Measurements from ENCODE around the gene ZNF266.

Gene ZNF266

DNA sequence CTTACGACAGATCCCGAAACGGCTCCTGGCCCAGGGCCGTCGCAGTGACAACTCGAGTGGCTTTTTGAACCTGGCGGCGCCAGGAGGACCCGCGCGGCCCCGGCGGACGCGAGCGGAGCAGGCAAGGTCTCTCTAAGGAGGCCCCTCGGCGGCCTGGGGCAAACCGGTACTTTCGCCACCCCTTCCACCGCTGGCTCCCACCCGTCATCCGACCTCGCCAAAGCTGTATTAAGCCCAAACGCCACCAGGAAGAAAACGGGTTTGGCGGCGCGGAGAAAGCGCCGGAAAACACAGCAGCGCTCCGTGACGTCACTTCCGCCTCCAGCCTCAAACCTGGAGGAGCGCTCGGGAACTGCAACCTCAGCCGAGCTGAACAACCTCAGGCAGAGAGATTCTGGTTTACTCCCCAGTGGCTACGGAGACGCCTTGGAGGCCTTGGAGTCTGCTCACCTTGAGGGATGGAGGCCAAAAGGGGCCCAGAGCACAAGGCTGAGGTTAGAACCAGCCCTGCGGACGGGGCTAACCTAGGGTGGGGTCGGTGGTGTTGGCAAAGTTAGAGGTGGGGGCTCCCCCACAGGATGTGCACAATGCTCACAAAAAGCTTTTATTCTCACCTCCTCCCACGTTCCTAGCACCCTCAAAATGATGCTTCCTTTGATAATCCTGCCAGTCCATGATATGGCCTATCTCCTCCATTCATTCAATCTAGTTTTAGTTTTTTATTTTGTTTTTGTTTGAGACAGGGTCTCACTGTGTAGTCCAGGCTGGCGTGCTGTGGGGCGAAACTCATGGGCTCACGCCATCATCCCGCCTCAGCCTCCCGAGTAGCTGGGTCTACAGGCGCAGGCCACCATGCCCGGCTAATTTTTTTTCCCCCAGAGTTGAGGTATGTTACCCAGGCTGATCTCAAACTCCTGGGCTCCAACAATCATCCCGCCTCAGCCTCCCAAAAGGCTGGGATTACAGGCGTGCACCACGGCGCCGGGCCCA lies at the start of gene ZNF266:
ZNF266 (minus strand) TSS at position 295 of the 990 bp plus-strand sequence. CDS start 15,484 bp downstream, outside the sequence.
- peak; percentile 93 for DNase-seq

DNA sequence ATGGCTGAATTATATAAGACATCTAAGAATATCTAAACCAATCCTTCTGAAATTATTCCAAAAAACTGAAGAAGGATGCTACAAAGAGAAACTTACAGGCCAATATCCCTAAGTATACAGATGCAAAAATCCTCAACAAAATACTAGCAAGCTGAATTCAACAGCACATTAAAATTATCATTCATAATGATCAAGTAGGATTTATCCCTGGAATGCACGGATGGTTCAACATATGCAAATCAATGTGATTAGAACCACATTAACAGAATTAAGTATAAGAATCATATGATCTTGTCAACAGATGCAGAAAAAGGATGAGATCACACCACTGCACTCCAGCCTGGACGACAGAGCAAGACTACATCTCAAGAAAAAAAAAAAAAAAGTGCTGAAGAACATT lies 49.8 kb upstream of the ZNF266 start:
- no peak for DNase-seq

DNA sequence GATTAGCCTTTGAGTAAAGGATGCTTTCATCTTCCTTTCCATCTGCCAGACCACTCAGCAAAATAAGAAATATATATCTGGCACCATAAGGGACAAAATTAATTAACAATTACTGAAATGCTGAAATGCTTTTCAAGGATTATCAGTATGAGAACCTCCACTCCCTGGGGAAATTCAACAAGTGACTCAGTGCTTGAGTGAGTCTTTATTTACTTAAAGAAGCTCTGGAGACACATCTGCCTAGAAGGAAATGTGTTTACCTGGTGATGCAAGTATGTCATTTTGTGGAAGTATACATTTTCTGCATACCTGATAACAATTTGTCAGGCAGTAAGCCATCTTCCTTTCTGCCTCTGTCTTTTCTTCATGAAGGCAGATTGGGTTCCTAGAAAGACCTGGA lies 39.6 kb upstream of the ZNF266 start:
- no peak for DNase-seq

DNA sequence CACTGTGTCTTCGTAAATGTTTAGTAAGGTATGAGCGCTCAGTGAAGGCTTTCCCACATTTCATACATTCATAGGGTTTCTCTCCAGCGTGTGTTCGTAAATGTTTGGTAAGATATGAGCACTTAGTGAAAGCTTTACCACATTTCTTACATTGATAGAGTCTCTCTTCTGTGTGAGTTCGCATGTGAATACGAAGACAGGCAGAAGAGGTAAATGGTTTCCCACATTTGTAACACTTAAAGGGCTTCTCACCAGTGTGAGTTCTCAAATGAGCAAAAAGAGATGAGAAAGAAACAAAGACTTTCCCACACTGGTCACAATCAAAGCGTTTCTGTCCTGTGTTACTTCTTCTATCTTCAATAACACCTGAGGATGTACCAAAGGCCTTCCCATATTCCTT lies 31.8 kb upstream of the ZNF266 start:
- DNase-seq = no peak

DNA sequence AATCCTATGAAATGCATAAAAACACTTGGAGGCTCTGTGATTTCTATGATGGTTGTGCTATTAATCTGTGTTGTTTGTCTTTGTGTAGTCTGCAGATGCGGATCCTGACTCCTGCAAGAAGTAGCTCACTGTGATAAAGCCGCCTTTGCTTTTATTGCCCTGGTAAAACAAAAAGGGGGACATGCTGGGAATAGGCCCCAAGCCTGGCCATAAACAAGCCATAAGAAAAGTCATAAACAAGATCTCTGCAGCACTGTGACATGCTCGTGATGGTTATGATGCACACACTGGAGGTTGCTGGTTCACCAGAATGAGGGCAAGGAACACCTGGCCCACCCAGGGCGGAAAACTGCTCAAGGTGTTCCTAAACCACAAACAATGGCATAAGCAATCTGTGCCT lies 26.6 kb upstream of the ZNF266 start:
- no peak for DNase-seq

DNA sequence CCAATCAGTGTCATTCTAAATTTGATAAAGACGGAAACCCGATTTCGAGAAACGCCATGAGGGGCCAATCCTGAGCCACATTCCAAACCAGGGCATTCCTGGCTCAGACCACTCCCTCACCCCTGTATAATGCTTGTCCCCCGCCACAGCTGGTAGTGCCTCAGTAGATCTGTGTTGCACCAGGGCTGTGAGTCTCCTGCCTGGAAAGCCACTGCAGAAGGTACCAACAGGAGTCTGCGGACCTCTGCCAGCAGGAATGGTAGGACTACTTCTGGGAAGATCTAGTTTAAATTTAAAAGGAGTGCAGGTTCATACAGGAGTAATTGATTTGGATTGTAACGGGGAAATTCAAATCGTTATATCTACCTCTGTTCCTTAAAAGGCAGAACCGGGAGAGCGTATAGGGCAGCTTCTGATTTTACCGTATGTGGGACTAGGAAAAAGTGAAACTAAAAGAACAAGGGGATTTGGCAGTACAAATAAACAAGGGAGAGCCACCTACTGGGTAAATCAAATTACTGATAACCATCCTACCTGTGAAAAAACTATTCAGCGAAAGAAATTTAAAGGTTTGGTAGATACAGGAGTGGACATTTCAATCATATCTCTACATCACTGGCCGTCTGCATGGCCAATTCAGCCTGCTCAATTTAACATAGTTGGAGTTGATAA lies 20.8 kb upstream of the ZNF266 start:
- DNase-seq = no peak

DNA sequence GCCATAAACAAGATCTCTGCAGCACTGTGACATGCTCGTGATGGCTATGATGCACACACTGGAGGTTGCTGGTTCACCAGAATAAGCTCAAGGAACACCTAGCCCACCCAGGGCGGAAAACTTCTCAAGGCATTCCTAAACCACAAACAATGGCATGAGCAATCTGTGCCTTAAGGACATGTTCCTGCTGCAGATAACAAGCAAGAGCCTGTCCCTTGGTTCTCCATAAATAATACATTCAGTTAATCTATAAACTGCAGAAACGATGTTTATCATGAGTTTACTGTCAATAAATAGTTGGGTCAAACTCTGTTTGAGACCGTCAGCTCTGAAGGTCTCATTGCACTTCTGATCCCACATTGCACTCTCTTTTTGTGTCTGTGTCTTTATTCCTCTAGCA lies 18.6 kb upstream of the ZNF266 start:
- no peak for DNase-seq

DNA sequence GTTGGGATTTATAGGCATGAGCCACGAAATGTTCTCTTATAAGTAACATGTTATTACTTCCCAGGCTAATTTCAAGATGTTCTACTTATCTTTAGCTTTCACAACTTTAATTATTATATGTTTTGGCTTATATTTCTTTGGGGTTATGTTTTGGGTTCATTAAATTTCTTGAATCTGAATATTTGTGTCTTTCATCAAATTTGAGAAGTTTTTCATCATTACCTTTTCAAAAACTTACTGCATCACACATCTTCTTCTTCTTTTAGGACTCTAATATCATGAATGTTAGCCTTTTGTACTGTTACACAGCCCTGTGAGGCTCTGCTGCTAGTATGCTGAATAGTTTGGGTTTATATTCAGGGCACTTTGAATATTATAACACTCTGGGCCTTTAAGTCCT lies 9.7 kb upstream of the ZNF266 start:
- no peak for DNase-seq

DNA sequence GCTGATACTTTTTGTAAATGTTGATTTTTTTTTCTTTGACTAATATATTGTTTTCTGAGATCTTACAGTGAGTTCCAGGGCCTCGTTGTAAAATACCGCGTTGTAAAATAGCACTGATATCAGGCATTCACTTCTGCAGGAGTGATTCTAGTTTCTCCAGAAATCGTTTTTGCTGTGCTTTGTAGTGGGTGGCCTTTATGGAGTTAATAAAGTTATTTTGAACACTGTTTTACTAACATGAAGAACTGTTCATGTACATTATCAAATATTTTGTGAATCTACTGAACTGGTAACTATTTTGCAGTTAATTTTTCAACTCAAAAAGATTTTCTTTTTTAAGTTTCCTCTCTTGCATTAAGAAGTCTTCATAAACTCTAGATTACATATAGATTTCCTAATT lies 985 bp upstream of the ZNF266 start:
- DNase-seq = no peak

DNA sequence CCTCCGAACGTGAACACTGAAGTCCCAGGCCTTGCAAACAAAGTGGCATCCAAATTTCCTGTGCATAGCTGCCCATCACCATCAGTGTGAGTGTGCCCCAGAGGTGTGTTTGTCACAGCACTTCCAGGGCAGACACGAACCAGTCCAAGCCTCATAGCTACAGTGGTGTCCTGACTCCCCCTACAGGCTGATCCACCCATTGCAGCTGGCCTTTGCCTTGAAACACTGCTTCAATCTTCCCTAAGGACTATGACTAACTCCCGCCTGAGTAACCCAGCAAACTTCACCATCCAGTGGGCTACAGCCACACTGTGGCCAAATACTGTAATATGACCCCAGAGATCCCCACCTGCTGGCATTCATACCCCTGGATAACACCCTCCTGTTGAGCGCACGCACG lies 3.9 kb downstream of the ZNF266 start:
- peak; percentile 53 for DNase-seq

DNA sequence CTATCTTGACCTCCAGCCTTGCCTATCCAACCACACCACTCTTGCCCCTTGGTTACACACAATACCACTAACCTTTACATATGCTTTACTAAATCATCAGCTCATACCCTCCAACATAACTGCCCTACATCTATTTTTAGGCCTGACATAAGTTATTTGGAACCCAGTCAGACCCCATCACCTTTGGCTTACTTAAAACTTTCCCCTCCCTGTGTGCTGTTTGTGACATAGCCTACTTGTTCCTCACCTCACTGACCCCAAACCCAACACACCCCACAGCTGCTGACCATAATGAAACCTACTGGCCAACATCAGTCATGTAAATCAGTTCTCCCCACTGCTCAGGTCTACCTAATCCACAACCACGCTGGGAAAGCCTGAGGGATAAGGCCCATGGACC lies 4.9 kb downstream of the ZNF266 start:
- DNase-seq = no peak

DNA sequence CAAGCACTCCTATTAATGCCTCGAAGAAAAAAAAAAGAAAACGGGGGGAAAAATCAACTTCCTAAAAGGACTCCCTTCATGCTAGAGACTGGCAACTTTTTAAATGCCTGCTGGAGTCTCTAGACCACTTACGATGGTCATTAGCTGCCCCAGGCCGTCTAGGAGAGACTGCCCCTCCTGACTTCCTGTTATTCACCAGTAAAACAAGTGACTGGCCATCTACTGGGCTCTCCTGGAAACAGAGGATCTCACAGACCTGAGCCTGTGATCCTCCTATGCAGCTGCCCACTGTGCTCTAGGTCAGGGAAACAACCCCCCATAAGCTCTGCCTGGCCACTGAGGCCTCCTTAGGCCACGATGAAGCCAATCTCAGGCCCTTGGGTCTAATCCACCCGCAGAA lies 7.4 kb downstream of the ZNF266 start:
- DNase-seq = no peak

DNA sequence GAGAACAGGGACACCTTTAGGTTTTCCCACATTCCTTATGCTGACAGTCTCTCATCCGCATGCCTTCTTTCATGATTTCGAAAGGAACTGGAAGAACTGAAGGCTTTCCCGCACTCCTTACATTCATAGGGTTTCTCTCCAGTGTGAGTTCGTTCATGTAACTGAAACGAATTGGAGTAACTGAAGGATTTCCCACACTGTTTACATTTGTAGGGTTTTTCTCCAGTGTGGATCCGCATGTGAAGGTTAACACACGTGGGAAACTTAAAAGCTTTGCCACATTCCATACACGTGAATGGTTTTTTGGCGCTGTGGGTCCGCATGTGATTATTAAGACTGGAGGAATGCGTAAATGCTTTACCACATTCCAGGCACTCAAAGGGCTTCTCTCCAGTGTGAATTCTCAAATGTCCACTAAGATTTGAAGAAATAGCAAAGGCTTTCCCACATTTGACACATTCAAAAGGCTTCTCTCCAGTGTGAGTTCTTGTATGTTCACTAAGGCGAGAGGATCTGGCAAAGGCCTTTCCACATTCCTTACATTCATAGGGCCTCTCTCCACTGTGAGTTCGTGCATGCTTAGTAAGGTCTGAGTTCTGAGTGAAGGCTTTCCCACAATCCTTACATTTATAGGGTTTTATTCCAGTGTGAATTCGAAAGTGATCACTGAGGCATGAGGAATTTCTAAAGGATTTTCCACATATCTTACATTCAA lies 22.0 kb downstream of the ZNF266 start:
- no peak for DNase-seq

DNA sequence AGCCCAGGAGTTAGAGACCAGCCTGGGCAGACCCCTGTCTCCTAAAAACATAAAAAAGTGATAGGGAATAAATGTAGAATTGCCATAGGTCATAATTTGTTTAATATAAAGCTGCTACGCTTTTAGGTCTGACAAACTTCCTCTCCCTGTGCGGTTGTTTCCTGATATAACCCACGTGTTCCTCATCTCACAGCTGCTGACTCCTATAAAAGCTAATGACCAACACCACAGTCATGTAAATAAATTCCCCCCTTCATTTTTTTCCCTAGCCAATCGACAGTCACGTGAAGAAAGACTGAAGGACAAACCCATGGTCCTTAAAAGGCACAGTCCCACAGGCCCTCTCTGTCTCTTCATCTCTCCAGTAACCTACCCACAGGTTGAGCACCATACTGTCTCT lies 27.5 kb downstream of the ZNF266 start:
- no peak for DNase-seq

DNA sequence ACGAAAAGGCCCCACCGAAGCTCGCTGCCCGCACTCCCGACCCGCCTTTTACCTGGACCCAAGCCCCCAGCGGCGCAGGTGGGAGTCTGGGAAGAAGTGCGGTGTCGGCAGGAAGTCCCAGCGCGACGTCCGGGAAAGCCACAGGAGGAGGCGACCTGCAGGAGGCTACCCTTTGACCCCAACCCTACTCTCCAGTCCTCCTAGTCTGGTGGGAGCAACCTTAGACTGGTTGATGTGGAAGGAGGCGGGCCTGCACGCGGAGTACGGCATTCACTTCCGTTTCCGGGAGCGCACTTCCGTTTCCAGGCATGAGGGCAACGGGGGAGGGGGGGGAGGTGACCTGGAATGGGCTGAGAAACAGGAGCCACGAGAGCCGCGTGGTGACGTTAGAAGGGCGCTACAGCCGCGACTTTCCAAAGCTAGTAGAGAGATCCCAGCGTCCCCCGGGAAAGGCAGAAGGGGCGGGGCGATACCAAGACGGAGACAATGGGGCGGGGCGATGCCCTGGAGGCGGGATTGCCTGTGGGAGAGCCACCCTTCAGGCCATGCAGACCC lies 28.5 kb downstream of the ZNF266 start:
- DNase-seq = peak; percentile 64

DNA sequence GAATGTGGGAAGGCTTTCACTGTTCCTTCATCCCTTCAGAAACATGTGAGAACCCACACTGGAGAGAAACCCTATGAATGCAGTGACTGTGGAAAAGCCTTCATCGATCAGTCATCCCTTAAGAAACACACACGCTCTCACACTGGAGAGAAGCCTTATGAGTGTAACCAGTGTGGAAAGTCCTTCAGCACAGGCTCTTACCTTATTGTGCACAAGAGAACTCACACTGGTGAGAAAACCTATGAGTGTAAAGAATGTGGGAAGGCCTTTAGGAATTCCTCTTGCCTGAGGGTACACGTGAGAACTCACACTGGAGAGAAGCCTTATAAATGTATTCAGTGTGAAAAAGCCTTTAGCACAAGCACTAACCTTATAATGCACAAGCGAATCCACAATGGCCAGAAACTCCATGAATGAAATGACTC lies 54.0 kb downstream of the ZNF266 start:
- DNase-seq = no peak

DNA sequence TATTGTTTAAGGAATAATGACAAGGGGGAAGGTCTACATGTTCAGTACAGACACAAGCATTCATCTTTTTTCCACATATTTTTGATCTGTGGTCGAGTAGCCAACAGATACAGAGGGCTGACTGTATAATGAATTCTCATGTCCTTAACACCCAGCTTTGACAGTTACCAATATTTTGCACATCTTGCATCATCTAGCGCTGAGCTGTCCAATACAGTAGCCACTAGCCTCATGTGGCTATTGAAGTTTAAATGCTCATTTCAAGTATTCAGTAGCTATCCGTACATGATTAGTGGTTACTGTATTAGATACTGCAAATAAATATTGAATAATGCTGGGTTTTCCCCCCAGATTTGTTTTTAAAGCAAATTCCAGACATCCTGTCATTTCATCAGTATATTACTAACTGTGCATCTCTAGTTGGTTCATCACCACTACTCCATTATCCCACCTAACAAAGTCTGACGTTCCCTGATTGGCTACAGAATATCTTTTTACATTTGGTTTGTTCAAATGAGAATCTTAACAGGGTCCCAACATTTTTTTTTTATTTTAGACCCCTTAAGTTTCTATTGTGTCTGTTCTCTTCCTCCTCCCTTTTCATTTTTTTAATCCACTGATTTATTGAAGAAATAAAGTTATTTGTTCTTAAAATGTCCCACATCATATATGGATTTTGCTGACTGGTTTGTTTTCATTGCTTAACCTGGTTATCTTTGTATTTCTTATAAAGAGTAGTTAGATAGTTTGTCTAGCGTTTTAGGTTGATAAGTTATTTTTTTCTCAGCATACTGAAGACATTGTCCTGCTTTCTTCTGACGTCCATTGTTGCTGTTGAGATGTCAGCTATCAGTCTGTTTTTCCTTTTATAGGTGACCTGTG lies 64.4 kb downstream of the ZNF266 start:
- no peak for DNase-seq

DNA sequence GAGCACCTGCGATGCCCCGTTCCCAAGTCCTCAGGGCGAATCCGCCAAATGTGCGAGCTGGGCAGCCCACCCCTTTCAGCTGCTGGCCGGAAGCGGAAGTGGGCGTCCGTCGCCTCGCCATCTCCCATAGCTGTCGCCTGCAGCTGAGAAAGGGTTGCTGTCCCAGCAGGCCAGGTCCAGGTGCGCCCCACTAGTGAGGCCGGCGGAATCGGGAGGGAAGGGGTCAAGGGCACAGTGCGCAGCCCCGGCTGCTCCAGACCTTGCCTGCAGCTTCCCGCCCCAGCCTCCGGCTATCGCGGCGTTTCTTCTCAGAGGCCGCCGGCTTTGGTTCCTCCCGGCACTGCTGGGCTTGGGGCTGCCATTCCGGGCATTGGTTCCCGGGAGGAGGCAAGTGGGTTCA lies 72.5 kb downstream of the ZNF266 start, which contains the start of gene ZNF177:
ZNF177 (plus strand) TSS at position 109 of the 400 bp plus-strand sequence. CDS start 15,299 bp downstream, outside the sequence.
- DNase-seq = no peak

Measured in hematopoietic multipotent progenitor cell treated with erythropoietin and hydrocortisone succinate and interleukin-3 and kit ligand, for 8 days (in vitro differentiated cells).